ENCODE measurements around the gene SPTB.

DNA sequence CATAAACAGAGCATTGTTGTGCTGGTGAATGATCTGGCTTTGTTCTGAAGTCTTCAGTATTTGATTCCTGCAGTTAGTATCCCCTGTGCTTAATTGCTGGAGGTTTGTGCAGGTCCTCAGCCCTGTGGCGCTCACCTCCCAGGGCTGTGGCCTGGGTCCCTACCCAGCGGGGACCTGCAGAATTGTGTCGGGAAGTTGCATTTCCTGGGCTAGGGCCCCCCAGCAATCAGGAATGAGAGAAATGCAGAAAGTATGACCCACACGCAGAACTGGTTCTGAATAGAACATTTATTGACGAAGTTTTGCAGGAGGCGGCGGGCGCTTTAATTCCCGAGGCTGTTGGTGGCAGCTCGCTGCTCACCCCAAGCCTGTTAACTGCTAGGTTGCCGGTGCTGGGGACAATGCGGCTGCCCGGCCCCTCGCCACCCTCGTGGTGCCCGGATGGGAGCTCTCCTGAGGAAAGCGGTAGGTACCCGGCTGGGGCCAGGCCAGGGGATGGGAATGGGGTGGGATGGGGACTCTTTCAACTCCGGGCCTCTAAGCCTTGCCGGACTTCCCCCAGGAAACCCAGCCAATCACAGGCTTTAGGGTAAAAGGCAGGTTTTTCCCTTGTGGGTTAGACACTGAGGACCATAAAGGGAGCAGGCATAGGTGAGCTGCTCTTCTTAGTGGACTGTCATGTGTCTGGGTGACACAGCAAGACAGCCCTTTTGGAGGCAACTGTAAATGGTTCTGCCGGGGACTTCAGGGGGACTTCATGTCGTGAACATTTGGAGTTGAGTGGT, 163.9 kb downstream of the SPTB start:
- no peak for TF ChIP-seq POLR2AphosphoS5 (IDR thresholded peaks at IDR 0.05; ENCODE audit: insufficient read depth in 1 of 2, low read depth in 1 of 2)
- TF ChIP-seq CTCF (IDR thresholded peaks at IDR 0.05) = no peak
- no peak for TF ChIP-seq POLR2A (IDR thresholded peaks at IDR 0.05)
